GM12865 (cell line): Measurements from ENCODE around the gene ESF1.

Experiments
- DNase-seq: peaks from one replicate; pipeline ENCODE4 v3.0.0; 2010; ENCODE audit warnings: low read depth
- H3K4me3 ChIP-seq: 2 replicates; pipeline ENCODE4 v1.5.1; 2011; ENCODE audit warnings: mild to moderate bottlenecking, low read depth, low read length, control low read depth
- CTCF ChIP-seq: IDR thresholded peaks from 2 replicates; pipeline ENCODE4 v1.5.1; 2011; ENCODE audit warnings: low read length, control low read depth, low read depth, inconsistent platforms; ENCODE audit not compliant: insufficient read depth; ENCODE audit errors: missing control alignments

The ESF1 gene

GRCh38 chr20:13694420-13695150 lies 90.1 kb downstream of the ESF1 start:
- TF ChIP-seq CTCF = no peak
- H3K4me3 ChIP-seq = no peak overlapping the region
- no peak for DNase-seq

GRCh38 chr20:13692802-13693736 lies 91.7 kb downstream of the ESF1 start:
- TF ChIP-seq CTCF = no peak
- H3K4me3 ChIP-seq = no peak overlapping the region
- no peak for DNase-seq

- TF ChIP-seq CTCF = no peak
- no peak for DNase-seq
- H3K4me3 ChIP-seq = no peak overlapping the region
Measured at GRCh38 chr20:13690943-13691342, 93.8 kb downstream of the ESF1 start.

GRCh38 chr20:13687815-13688214 lies 96.9 kb downstream of the ESF1 start:
- TF ChIP-seq CTCF = no peak
- no peak for DNase-seq
- H3K4me3 ChIP-seq = no peak overlapping the region

- no peak overlapping the region for H3K4me3 ChIP-seq
- TF ChIP-seq CTCF = no peak
- no peak for DNase-seq
Measured at GRCh38 chr20:13685623-13686022, 99.1 kb downstream of the ESF1 start.

GRCh38 chr20:13684566-13685222 lies 100.0 kb downstream of the ESF1 start:
- H3K4me3 ChIP-seq = no peak overlapping the region
- DNase-seq = peak; percentile 80
- TF ChIP-seq CTCF = no peak
